ENCODE data around the gene SNX6. TPM values are rescaled to one million over a fixed set of nuclear protein-coding genes. Genes with fewer than 3 reads are reported as not detected.
A peak's percentile ranks its signal among the peaks of the same experiment; 100 is the strongest.

SNX6 gene
- polyA plus RNA-seq, 3 donors: 46.7 to 115 (median 114) TPM

GRCh38 chr14:34596891-34597290 is 33.1 kb downstream of the SNX6 start:
- H3K36me3 Mint-ChIP-seq: peaks cover 71 to 96% of the 10 kb centered on the region in 2 donors
- Histone ChIP-seq H3K36me3 (replicated peaks in 1 of 2; ENCODE audit: control insufficient read depth in 1 of 2, insufficient read depth in 2 of 2, low read length in 2 of 2) (peaks cover 93 to 99% of the 10 kb centered on the region in 2 donors), H4K20me1 (ENCODE audit: insufficient read depth, low read length) (peaks cover 42% of the 10 kb centered on the region), H3K4me2 (replicated peaks; ENCODE audit: extremely low read depth, low read length, poor library complexity, severe bottlenecking) (no peak overlapping the region), H3K27ac (ENCODE audit: low read depth in 1 of 2, low read length in 2 of 2) (no peak overlapping the region), H3K9ac (ENCODE audit: insufficient read depth, low read length, poor library complexity, severe bottlenecking) (no peak overlapping the region), H3K4me3 (replicated peaks in 1 of 3; ENCODE audit: low read depth in 2 of 3, low read length in 3 of 3) (no peak overlapping the region), H3K79me2 (ENCODE audit: insufficient read depth, low read length) (peaks cover 5% of the 10 kb centered on the region), H3K9me3 (replicated peaks in 1 of 2; ENCODE audit: control insufficient read depth in 1 of 2, insufficient read depth in 1 of 2, low read length in 2 of 2) (no peaks in the 10 kb centered on the region), H3K4me1 (ENCODE audit: control insufficient read depth in 1 of 2, insufficient read depth in 2 of 2, low read length in 2 of 2) (no peaks in the 10 kb centered on the region), H2AFZ (ENCODE audit: insufficient read depth, low read depth, low read length, poor library complexity, severe bottlenecking) (no peak overlapping the region), H3K27me3 (ENCODE audit: control insufficient read depth in 2 of 2, insufficient read depth in 2 of 2, low read length in 2 of 2) (no peaks in the 10 kb centered on the region)
- 100% methylated on average over 2 of the region's 3 CpGs for WGBS (ENCODE audit: insufficient coverage)
- intact Hi-C loops (cut with micrococcal nuclease): loop anchor here in 1 of 2 donors (10.0 kb wide), 2 partner anchors 72 to 498 kb away; no protein-coding TSS in a partner anchor
- TF ChIP-seq CTCF (IDR thresholded peaks at IDR 0.05): no peak
- no peak overlapping the region for H3K4me3 Mint-ChIP-seq
- H3K27ac Mint-ChIP-seq: peak overlapping the region in 2 of 7 donors; percentile 7 to 50
- no peaks in the 10 kb centered on the region for H3K4me1 Mint-ChIP-seq
- no peaks in the 10 kb centered on the region for H3K27me3 Mint-ChIP-seq (ENCODE audit: low read depth in 3 of 3)
- H3K9me3 Mint-ChIP-seq: no peaks in the 10 kb centered on the region
- DNase-seq: no peak

- H3K27me3 Mint-ChIP-seq (ENCODE audit: low read depth in 3 of 3): peaks cover 0 to 1% (median 0%) of the 10 kb centered on the region in 3 donors
- peak overlapping the region in 1 of 7 donors; percentile 40 for H3K27ac Mint-ChIP-seq
- no peak overlapping the region for H3K9ac ChIP-seq (ENCODE audit: insufficient read depth, low read length, poor library complexity, severe bottlenecking)
- peaks cover 86 to 99% of the 10 kb centered on the region in 2 donors for H3K36me3 ChIP-seq (replicated peaks in 1 of 2; ENCODE audit: control insufficient read depth in 1 of 2, insufficient read depth in 2 of 2, low read length in 2 of 2)
- H3K4me3 Mint-ChIP-seq: no peak overlapping the region
- no peak overlapping the region for H3K4me3 ChIP-seq (replicated peaks in 1 of 3; ENCODE audit: low read depth in 2 of 3, low read length in 3 of 3)
- no peaks in the 10 kb centered on the region for H3K4me1 ChIP-seq (ENCODE audit: control insufficient read depth in 1 of 2, insufficient read depth in 2 of 2, low read length in 2 of 2)
- no peaks in the 10 kb centered on the region for H3K9me3 Mint-ChIP-seq
- peaks cover 59% of the 10 kb centered on the region for H4K20me1 ChIP-seq (ENCODE audit: insufficient read depth, low read length)
- no peaks in the 10 kb centered on the region for H3K4me1 Mint-ChIP-seq
- no peak for TF ChIP-seq CTCF (IDR thresholded peaks at IDR 0.05)
- H3K36me3 Mint-ChIP-seq: peaks cover 71 to 96% of the 10 kb centered on the region in 2 donors
- H3K27me3 ChIP-seq (ENCODE audit: control insufficient read depth in 2 of 2, insufficient read depth in 2 of 2, low read length in 2 of 2): no peaks in the 10 kb centered on the region
- no peak overlapping the region for H2AFZ ChIP-seq (ENCODE audit: insufficient read depth, low read depth, low read length, poor library complexity, severe bottlenecking)
- WGBS (ENCODE audit: insufficient coverage): 93% methylated on average over 9 of the region's 11 CpGs
- no peaks in the 10 kb centered on the region for H3K9me3 ChIP-seq (replicated peaks in 1 of 2; ENCODE audit: control insufficient read depth in 1 of 2, insufficient read depth in 1 of 2, low read length in 2 of 2)
- no peak overlapping the region for H3K4me2 ChIP-seq (replicated peaks; ENCODE audit: extremely low read depth, low read length, poor library complexity, severe bottlenecking)
- no peak for DNase-seq
- no peak overlapping the region for H3K27ac ChIP-seq (ENCODE audit: low read depth in 1 of 2, low read length in 2 of 2)
- H3K79me2 ChIP-seq (ENCODE audit: insufficient read depth, low read length): peaks cover 3% of the 10 kb centered on the region
- intact Hi-C loops (cut with micrococcal nuclease): loop anchor here in 1 of 2 donors (10.0 kb wide), 2 partner anchors 69 to 501 kb away; no protein-coding TSS in a partner anchor
Measured at GRCh38 chr14:34593740-34594375, 36.1 kb downstream of the SNX6 start.
